ENCODE data around the gene GPR21.

GPR21 gene

GRCh38 chr9:123063896-123064295, 30.4 kb downstream of the GPR21 start:
- DNase-seq (ENCODE audit: low read depth in 2 of 2) = no peak

- DNase-seq (ENCODE audit: low read depth in 2 of 2) = no peak
These were observed 31.2 kb downstream of the GPR21 start for GRCh38 chr9:123064716-123065115.

GRCh38 chr9:123065196-123065595, 31.7 kb downstream of the GPR21 start:
- DNase-seq (ENCODE audit: low read depth in 2 of 2) = no peak

GRCh38 chr9:123067136-123067535, 33.7 kb downstream of the GPR21 start:
- no peak for DNase-seq (ENCODE audit: low read depth in 2 of 2)

- DNase-seq (ENCODE audit: low read depth in 2 of 2) = peak; percentile 97 to 98
These were observed 35.6 kb downstream of the GPR21 start for GRCh38 chr9:123069010-123069481.

GRCh38 chr9:123070198-123070597, 36.7 kb downstream of the GPR21 start:
- DNase-seq (ENCODE audit: low read depth in 2 of 2) = no peak

GRCh38 chr9:123072407-123072995, 39.0 kb downstream of the GPR21 start:
- DNase-seq (ENCODE audit: low read depth in 2 of 2) = no peak

GRCh38 chr9:123073441-123073840, 40.0 kb downstream of the GPR21 start:
- no peak for DNase-seq (ENCODE audit: low read depth in 2 of 2)

GRCh38 chr9:123073991-123074422, 40.5 kb downstream of the GPR21 start:
- DNase-seq (ENCODE audit: low read depth in 2 of 2) = peak; percentile 93 to 94

- no peak for DNase-seq (ENCODE audit: low read depth in 2 of 2)
These were observed 41.2 kb downstream of the GPR21 start for GRCh38 chr9:123074628-123075027.

GRCh38 chr9:123080444-123080843, 47.0 kb downstream of the GPR21 start:
- DNase-seq (ENCODE audit: low read depth in 2 of 2) = no peak

GRCh38 chr9:123081824-123082223, 48.4 kb downstream of the GPR21 start:
- DNase-seq (ENCODE audit: low read depth in 2 of 2) = no peak

GRCh38 chr9:123083680-123084079, 50.2 kb downstream of the GPR21 start:
- DNase-seq (ENCODE audit: low read depth in 2 of 2) = no peak

GRCh38 chr9:123084256-123084655, 50.8 kb downstream of the GPR21 start:
- DNase-seq (ENCODE audit: low read depth in 2 of 2) = no peak

Data from fibroblast of skin of left quadriceps (primary cell).